Activated CD4-positive, alpha-beta T cell treated with anti-CD3 and anti-CD28 coated beads, Interleukin-2, Interleukin-4, amounts not matched to agents 100 ng/mL and 50 ng/mL, durations not matched to agents 16 hours and 8 hours (primary cell): Measurements from ENCODE around the gene MUC15.
"Not testable (repeated sequence)": the region's sequence is repeated elsewhere in the genome, so short reads cannot be mapped to it uniquely, and the experiment has no call there.

Experiments
- DNase-seq: peaks from one replicate; pipeline ENCODE4 v3.0.0-alpha.2; 2020; ENCODE audit warnings: low spot score

The MUC15 gene

GRCh38 chr11:26571861-26572654 is at the start of gene MUC15:
Gene MUC15 (minus strand): TSS chr11:26572263. CDS start chr11:26567094, 5,169 bp downstream.
- no peak for DNase-seq

- no peak for DNase-seq
Measured at GRCh38 chr11:26621132-26621531, 49.1 kb upstream of the MUC15 start.

GRCh38 chr11:26620282-26621045 is 48.4 kb upstream of the MUC15 start:
- DNase-seq, result no peak

- DNase-seq, result no peak
Measured at GRCh38 chr11:26618441-26618840, 46.4 kb upstream of the MUC15 start.

GRCh38 chr11:26613759-26614158 is 41.7 kb upstream of the MUC15 start:
- DNase-seq, result no peak

- no peak for DNase-seq
Measured at GRCh38 chr11:26608507-26609146, 36.6 kb upstream of the MUC15 start.

GRCh38 chr11:26607725-26608506 is 35.9 kb upstream of the MUC15 start:
- no peak for DNase-seq

GRCh38 chr11:26599876-26600434 is 27.9 kb upstream of the MUC15 start:
- no peak for DNase-seq

GRCh38 chr11:26599425-26599824 is 27.4 kb upstream of the MUC15 start:
- no peak for DNase-seq

- DNase-seq, result no peak
Measured at GRCh38 chr11:26597899-26598298, 25.8 kb upstream of the MUC15 start.

GRCh38 chr11:26597049-26597689 is 25.1 kb upstream of the MUC15 start:
- not testable (repeated sequence) for DNase-seq

- not testable (repeated sequence) for DNase-seq
Measured at GRCh38 chr11:26595207-26595865, 23.3 kb upstream of the MUC15 start.

GRCh38 chr11:26593691-26594090 is 21.6 kb upstream of the MUC15 start:
- no peak for DNase-seq

- no peak for DNase-seq
Measured at GRCh38 chr11:26587073-26587472, 15.0 kb upstream of the MUC15 start.

GRCh38 chr11:26584818-26585217 is 12.8 kb upstream of the MUC15 start:
- DNase-seq, result no peak

- DNase-seq, result no peak
Measured at GRCh38 chr11:26583550-26583949, 11.5 kb upstream of the MUC15 start.

- DNase-seq, result no peak
Measured at GRCh38 chr11:26580929-26581328, 8.9 kb upstream of the MUC15 start.

GRCh38 chr11:26579683-26580082 is 7.6 kb upstream of the MUC15 start:
- DNase-seq, result no peak

GRCh38 chr11:26578998-26579661 is 7.1 kb upstream of the MUC15 start:
- no peak for DNase-seq

- DNase-seq, result no peak
Measured at GRCh38 chr11:26575946-26576345, 3.9 kb upstream of the MUC15 start.
